Measurements from ENCODE around the gene CCDC201. TPM values are rescaled to one million over a fixed set of nuclear protein-coding genes. Genes with fewer than 3 reads are reported as not detected.

The CCDC201 gene
- total RNA-seq, 1 experiment from 2014 or later = not detected

GRCh38 chr7:45893996-45894664, 21.2 kb upstream of the CCDC201 start:
- H3K4me3 Mint-ChIP-seq = no peak overlapping the region
- peaks cover 6 to 9% of the 10 kb centered on the region in 2 experiments for H3K4me1 Mint-ChIP-seq
- Histone ChIP-seq H3K4ac (ENCODE audit: low read depth, low read length) (no peak overlapping the region), H3K79me2 (ENCODE audit: insufficient read depth, low read length) (no peaks in the 10 kb centered on the region), H4K5ac (ENCODE audit: insufficient read length, low read depth, low read length) (no peak overlapping the region), H3K23me2 (ENCODE audit: insufficient read length, low read depth, low read length, poor library complexity, severe bottlenecking) (no peaks in the 10 kb centered on the region), H2BK12ac (ENCODE audit: insufficient read length, low read depth, low read length) (no peak overlapping the region), H4K20me1 (ENCODE audit: control insufficient read depth, insufficient read depth, insufficient read length) (no peaks in the 10 kb centered on the region), H2BK20ac (ENCODE audit: low read depth, low read length, poor library complexity, severe bottlenecking) (no peak overlapping the region), H2AFZ (ENCODE audit: low read length) (no peak overlapping the region), H3K27ac (ENCODE audit: insufficient read length, low read depth, low read length) (no peak overlapping the region), H3K9me3 (ENCODE audit: control insufficient read depth, low read depth, low read length) (no peaks in the 10 kb centered on the region), H3K23ac (ENCODE audit: insufficient read length, low read depth, low read length) (no peak overlapping the region), H4K91ac (ENCODE audit: insufficient read length, low read depth, low read length) (no peak overlapping the region), H3T11ph (ENCODE audit: low read length) (no peak overlapping the region), H2AK5ac (ENCODE audit: insufficient read length, low read length) (no peak overlapping the region), H3K56ac (ENCODE audit: insufficient read length, low read depth, low read length) (no peak overlapping the region), H3K14ac (ENCODE audit: insufficient read depth, low read length) (no peak overlapping the region; the same call in 1 of the 2 replicates), H3K9ac (ENCODE audit: extremely low read depth, insufficient read length, low read length) (no peak overlapping the region), H3K79me1 (ENCODE audit: insufficient read depth, low read depth, low read length, poor library complexity, severe bottlenecking) (no peaks in the 10 kb centered on the region), H4K8ac (replicated peaks; ENCODE audit: insufficient read length, low read depth, low read length) (no peak overlapping the region), H3K4me1 (ENCODE audit: insufficient read depth, low read length) (peaks cover 3% of the 10 kb centered on the region), H3K27me3 (ENCODE audit: insufficient read depth, low read length) (peaks cover 8% of the 10 kb centered on the region; the same call in 1 of the 2 replicates), H3K4me2 (ENCODE audit: insufficient read depth, insufficient read length, low read length) (no peak overlapping the region), H3K18ac (ENCODE audit: insufficient read length, low read depth, low read length) (no peak overlapping the region), H2BK5ac (ENCODE audit: insufficient read length, low read length) (no peak overlapping the region), H2BK15ac (ENCODE audit: low read depth, low read length) (no peak overlapping the region), H2BK120ac (ENCODE audit: low read depth, low read length, poor library complexity, severe bottlenecking) (no peak overlapping the region)
- no peak overlapping the region for H3K27ac Mint-ChIP-seq
- TF ChIP-seq CTCF (conservative IDR thresholded peaks at IDR 0.05) = no peak
- WGBS (ENCODE audit: extremely low coverage, insufficient read length, low lambda C conversion rate) = no CpG with 5 or more reads among the region's 4 CpGs
- peaks cover 54% of the 10 kb centered on the region for H3K27me3 Mint-ChIP-seq (ENCODE audit: low read depth)
- no peaks in the 10 kb centered on the region for H3K36me3 Mint-ChIP-seq (ENCODE audit: insufficient read depth in 1 of 3, low read depth in 3 of 3)
- H3K9me3 Mint-ChIP-seq = no peaks in the 10 kb centered on the region
- DNase-seq = no peak

All from H9 (cell line).